ENCODE measurements around the gene HSD11B1L.

Gene HSD11B1L

DNA sequence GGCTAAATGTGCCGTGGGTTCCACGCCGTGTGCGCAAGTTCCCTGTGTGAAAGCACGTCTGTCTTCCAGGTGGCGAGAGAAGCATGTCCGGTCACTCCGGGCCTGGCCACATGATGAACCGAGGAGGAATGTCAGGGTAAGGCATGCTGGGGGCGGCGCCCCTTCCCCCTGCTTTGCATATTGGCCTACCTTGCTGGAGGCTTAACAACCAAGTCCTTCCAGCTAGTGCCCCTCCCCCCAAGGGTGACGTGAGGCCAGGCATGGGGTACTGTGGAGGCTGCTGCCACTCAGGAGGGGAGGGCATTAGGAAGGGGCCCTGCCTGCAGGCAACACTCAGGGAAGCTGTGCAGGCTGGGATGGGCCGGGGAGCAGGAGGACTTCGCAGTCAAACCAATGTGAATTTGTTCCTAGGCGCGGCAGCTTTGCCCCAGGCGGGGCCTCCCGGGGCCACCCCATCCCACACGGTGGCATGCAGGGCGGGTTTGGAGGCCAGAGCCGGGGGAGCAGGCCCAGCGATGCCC, 13.0 kb upstream of the HSD11B1L start:
- DNase-seq, result no peak

GRCh38 chr19:5669212-5669611, 11.6 kb upstream of the HSD11B1L start:
- no peak for DNase-seq

DNA sequence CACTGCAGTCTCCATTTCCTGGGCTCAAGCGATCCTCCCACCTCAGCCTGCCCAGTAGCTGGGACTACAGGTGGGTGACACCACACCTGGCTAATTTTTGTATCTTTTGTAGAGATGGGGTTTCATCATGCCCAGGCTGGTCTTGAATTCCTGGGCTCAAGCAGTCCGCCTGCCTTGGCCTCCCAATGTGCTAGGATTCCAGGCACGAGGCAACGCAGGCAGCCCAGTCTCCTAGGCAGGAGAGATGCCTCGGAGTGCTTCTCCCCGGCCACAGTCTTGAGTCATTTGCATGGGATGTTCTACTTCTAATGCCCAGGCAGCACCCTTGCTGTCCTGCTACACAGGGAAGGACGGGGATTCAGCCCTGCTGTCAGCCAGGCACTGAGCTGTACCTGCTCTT, 9.2 kb upstream of the HSD11B1L start:
- no peak for DNase-seq

- no peak for DNase-seq
Measured at GRCh38 chr19:5672708-5673459, 7.9 kb upstream of the HSD11B1L start.

DNA sequence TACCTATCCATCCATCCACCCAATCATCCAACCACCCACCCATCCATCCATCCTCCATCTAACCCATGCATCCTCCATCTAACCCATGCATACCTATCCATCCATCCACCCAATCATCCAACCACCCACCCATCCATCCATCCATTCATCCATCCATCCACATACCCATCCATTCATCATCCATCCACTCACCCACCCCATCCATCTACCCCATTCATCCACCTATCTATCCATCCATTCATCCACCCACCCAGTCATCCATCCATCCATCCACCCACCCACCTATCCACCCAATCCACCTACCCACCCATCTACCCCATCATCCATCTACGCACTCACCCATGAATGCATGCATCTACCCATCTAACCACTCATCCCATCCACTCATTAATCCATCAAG, 7.1 kb upstream of the HSD11B1L start:
- no peak for DNase-seq

- no peak for DNase-seq
Measured at GRCh38 chr19:5674714-5675113, 6.1 kb upstream of the HSD11B1L start.

- no peak for DNase-seq
Measured at GRCh38 chr19:5676105-5676771, 4.6 kb upstream of the HSD11B1L start.

DNA sequence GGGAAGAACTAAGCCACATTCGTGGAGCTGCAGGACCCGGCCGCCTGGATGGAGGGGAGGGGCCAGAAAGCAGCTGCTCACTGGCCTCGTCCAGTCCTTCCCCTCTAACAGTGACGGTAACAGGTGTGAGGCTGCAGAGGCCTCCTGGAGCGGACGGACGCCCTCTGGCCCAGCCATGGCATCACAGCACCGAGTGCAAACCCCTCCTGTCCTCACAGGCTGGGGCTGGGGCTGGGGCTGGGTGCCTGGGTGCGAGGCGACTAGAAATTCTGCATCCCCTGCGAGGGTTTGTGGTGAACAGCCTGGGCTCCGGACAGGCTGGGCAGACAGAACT, 4.1 kb upstream of the HSD11B1L start:
- DNase-seq, result no peak

GRCh38 chr19:5677136-5677535, 3.7 kb upstream of the HSD11B1L start:
- no peak for DNase-seq

GRCh38 chr19:5677580-5677979, 3.2 kb upstream of the HSD11B1L start:
- DNase-seq, result no peak

- no peak for DNase-seq
Measured at GRCh38 chr19:5678071-5678718, 2.6 kb upstream of the HSD11B1L start.

DNA sequence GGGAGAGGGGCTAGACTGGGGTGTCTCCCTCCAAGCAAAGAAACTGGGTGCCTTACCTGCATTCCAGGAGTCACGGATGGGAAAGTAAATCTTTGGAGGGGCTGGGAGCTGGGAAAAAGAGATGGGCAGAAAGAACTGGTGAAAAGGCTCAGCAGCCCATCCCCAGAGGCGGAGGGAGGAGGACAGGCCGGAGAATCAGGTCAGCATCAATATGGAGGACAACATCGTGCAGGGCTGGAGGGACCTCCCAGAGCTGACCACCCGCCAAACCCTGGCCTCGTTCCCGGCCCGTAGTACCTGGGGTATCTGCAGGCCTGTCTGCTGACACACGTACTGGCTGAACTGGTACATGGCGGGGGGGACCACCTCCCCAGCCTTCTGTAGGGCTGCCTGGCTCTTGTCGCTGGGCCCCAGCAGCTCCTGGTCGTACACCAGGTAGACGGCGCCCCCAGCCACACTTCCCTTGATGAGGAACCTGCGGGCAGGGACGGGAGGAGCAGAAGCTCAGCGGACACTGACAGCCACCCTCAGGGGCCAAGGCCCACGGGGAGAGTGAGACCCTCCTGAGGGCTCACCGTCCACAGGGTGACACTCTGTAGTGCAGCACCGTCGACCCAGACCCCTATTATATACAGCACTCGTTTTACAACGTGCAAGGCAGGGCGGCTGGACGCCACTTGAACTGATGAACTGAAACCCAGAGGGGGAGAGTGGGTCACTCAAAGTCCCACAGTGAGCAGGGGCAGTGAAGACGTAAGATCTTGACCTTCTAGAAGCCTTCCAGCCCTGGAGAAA, 1.3 kb upstream of the HSD11B1L start:
- DNase-seq, result peak in 1 of 51 donors; percentile 24

- DNase-seq, result peak in 18 of 51 donors; percentile 19 to 84 (median 61)
Measured at GRCh38 chr19:5680084-5680436, 767 bp upstream of the HSD11B1L start.

DNA sequence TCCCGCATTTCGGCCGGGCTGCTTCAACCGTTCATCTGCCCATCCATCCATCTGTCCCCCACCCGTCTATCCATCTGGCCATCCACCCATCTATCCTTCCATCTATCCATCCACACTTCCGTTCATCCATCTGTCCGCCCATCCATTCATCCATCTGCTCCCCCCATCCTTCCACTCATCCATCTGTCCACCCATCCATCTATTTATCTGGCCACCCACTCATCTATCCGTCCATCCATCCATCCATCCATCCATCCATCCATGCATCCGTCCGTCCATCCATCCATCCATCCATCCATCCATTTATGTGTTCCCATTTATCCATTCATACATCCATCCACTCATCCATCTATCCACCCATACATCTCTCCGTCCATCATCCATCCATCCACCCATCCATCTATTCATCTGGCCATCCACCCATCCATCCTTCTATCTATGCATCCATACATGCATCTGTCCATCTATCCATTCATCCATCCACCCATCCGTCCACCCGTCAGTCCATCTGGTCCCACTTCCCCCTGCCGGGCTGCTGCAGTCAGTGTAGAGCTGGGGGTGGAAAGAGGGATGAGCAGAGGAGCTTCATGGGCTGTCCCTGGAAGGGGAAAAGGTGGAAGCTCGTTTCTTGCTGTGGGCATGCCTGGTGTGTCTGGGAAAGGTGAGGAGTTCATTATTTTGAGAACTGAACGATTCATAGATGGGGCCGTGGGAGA, 722 bp downstream of the HSD11B1L start:
- DNase-seq, result no peak

DNA sequence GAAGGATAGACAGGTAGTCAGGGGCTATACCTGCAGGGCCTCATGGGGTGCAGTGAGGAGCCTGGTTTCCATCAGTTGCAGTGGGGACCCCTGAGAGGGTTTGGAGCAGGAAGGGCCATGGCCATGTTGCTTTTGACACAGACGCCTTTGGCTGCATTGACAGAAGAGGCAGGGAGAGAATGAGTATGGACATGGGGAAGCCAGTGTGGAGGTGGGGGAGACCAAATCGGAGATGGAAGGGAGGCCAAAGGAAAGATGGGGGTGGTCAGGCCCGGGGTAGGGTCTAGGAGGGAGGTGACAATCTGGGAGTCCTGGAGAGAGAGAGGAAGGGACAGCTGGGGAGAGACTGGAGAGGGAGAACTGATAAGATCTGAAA, 1.3 kb downstream of the HSD11B1L start:
- no peak for DNase-seq

DNA sequence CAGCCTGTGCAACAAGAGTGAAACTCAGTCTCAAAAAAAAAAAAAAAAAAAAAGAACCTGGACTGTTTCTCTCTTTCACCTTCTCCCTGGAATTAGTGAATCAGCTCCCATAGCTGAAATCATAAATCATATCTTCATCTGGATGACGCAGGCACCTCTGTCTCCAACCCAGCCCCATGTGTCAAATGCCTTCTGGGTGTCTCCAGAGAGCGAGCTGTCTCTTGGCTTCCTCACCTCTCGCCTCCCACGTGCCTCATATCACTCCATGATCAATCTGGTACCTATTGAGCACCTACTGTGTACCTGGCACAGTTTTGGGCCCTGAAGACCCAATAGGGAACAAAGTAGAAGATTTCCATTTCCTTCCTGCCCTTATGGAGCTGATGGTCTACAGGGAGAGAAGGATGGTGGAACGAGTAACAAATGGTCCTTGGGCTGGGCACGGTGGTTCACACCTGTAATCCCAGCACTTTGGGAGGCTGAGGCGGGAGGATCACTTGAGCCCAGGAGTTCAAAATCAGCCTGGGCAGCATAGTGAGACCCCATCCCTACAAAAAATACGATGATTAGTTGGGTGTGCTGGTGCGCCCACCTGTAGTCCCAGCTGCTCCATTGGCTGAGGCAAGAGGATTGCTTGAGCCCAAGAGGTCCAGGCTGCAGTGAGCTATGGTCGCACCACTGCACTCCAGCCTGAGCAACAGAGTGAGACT, 2.5 kb downstream of the HSD11B1L start:
- no peak for DNase-seq

GRCh38 chr19:5684694-5685430, 4.0 kb downstream of the HSD11B1L start:
- DNase-seq, result no peak

DNA sequence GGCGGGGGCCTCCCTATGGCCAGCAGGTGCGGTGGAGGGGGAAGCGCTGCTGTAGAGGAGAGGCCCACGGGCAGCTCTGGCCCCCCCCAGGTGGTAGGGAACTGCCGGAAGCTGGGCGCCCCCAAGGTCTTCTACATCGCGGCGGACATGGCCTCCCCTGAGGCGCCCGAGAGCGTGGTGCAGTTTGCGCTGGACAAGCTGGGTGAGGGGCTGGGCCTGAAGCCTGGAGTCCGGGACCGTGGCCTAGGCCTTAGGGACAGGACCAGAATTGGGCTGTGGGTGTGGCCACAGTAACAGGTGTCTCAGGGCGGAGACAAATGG, 5.5 kb downstream of the HSD11B1L start:
- DNase-seq, result no peak

GRCh38 chr19:5686647-5687359, 6.0 kb downstream of the HSD11B1L start:
- peak in 50 of 51 donors; percentile 46 to 96 (median 84) for DNase-seq

All from hypothalamus (tissue), 51 donors.